ENCODE measurements around the gene GGA3. TPM values are rescaled to one million over a fixed set of nuclear protein-coding genes. Genes with fewer than 3 reads are reported as not detected.

Gene GGA3
- polyA plus RNA-seq, 2 of the 4 experiments (the other 2 are of a cell fraction) = 35.8 to 43.6 TPM

DNA sequence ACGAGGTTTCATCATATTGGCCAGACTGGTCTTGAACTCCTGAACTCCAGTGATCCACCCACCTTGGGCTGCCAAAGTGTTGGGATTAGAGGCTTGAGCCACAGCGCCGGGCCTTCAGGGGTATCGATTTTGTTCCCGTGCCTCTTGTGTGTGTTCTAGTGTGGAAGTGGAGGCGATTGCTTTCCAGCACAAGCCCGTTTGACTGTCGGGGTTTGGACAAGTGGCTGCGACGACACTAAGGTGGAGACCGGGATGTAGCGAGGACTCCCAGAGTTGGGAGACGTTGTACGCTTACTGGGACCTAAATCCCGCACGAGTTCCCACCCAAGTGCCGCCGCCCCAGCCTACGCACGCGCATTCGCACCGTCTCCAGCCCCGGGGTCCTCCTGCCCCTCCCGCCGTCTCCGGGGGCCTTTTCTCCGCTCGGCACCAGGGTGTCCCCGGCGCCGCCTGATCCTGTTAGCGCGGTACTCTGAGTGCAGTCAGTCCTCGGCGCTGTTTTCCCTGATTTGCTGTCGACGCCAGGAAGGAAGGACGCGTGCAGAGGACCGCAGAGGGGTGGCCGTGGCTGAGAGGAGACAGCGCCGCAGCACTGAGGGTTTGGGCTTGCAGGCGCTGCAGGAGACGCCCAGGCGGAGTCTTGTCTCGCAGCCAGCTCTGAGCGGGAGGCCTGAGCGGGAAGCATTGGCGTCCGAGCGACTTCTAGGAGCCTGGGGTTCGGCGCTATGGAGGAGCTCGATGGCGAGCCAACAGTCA, 56.2 kb downstream of the GGA3 start, which contains the start of gene NUP85 (continued):
- TF ChIP-seq, protein P1, sequence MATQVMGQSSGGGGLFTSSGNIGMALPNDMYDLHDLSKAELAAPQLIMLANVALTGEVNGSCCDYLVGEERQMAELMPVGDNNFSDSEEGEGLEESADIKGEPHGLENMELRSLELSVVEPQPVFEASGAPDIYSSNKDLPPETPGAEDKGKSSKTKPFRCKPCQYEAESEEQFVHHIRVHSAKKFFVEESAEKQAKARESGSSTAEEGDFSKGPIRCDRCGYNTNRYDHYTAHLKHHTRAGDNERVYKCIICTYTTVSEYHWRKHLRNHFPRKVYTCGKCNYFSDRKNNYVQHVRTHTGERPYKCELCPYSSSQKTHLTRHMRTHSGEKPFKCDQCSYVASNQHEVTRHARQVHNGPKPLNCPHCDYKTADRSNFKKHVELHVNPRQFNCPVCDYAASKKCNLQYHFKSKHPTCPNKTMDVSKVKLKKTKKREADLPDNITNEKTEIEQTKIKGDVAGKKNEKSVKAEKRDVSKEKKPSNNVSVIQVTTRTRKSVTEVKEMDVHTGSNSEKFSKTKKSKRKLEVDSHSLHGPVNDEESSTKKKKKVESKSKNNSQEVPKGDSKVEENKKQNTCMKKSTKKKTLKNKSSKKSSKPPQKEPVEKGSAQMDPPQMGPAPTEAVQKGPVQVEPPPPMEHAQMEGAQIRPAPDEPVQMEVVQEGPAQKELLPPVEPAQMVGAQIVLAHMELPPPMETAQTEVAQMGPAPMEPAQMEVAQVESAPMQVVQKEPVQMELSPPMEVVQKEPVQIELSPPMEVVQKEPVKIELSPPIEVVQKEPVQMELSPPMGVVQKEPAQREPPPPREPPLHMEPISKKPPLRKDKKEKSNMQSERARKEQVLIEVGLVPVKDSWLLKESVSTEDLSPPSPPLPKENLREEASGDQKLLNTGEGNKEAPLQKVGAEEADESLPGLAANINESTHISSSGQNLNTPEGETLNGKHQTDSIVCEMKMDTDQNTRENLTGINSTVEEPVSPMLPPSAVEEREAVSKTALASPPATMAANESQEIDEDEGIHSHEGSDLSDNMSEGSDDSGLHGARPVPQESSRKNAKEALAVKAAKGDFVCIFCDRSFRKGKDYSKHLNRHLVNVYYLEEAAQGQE (IDR thresholded peaks at IDR 0.05) = no peak
- TF ChIP-seq MAZ (IDR thresholded peaks at IDR 0.05; ENCODE audit: borderline replicate concordance, low read depth, low read length) = peak; percentile 80; the same call in 1 of the 2 replicates
- no peak for TF ChIP-seq HEYL (CRISPR knock-in tag; IDR thresholded peaks at IDR 0.05)
- TF ChIP-seq NPAS2 (CRISPR knock-in tag; IDR thresholded peaks at IDR 0.05; ENCODE audit: borderline replicate concordance) = no peak
- TF ChIP-seq CBX2 (IDR thresholded peaks at IDR 0.05; ENCODE audit: borderline replicate concordance, low read depth) = no peak
- TF ChIP-seq CHD2 (IDR thresholded peaks at IDR 0.05; ENCODE audit: low read length, partially characterized antibody) = peak; percentile 2
- TF ChIP-seq, protein P2, sequence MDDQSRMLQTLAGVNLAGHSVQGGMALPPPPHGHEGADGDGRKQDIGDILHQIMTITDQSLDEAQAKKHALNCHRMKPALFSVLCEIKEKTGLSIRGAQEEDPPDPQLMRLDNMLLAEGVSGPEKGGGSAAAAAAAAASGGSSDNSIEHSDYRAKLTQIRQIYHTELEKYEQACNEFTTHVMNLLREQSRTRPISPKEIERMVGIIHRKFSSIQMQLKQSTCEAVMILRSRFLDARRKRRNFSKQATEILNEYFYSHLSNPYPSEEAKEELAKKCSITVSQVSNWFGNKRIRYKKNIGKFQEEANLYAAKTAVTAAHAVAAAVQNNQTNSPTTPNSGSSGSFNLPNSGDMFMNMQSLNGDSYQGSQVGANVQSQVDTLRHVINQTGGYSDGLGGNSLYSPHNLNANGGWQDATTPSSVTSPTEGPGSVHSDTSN (IDR thresholded peaks at IDR 0.05) = peak; percentile 18; the same call in 1 of the 2 replicates
- TF ChIP-seq PHF8 (IDR thresholded peaks at IDR 0.05; ENCODE audit: borderline replicate concordance, low read depth) = peak; percentile 95
- peak; percentile 96 for TF ChIP-seq POLR2A (IDR thresholded peaks at IDR 0.05; ENCODE audit: low read length)
- peak; percentile 90; the same call in 1 of the 2 replicates for TF ChIP-seq CHD4 (IDR thresholded peaks at IDR 0.05; ENCODE audit: borderline replicate concordance)
- TF ChIP-seq RAD21 (conservative IDR thresholded peaks at IDR 0.05 in 1 of 2, IDR thresholded peaks at IDR 0.05 in 1 of 2) = no peak
- TF ChIP-seq, protein P3, sequence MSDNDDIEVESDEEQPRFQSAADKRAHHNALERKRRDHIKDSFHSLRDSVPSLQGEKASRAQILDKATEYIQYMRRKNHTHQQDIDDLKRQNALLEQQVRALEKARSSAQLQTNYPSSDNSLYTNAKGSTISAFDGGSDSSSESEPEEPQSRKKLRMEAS (IDR thresholded peaks at IDR 0.05) = peak; percentile 97
- TF ChIP-seq FOSB (CRISPR knock-in tag; IDR thresholded peaks at IDR 0.05) = no peak
- TF ChIP-seq RNF2 (IDR thresholded peaks at IDR 0.05; ENCODE audit: borderline replicate concordance, low read depth) = no peak
- TF ChIP-seq, protein P4, sequence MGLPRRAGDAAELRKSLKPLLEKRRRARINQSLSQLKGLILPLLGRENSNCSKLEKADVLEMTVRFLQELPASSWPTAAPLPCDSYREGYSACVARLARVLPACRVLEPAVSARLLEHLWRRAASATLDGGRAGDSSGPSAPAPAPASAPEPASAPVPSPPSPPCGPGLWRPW (IDR thresholded peaks at IDR 0.05) = no peak
- no peak for TF ChIP-seq RCOR1 (IDR thresholded peaks at IDR 0.05; ENCODE audit: low read depth, low read length)
- TF ChIP-seq, protein P5, sequence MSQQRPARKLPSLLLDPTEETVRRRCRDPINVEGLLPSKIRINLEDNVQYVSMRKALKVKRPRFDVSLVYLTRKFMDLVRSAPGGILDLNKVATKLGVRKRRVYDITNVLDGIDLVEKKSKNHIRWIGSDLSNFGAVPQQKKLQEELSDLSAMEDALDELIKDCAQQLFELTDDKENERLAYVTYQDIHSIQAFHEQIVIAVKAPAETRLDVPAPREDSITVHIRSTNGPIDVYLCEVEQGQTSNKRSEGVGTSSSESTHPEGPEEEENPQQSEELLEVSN (IDR thresholded peaks at IDR 0.05; ENCODE audit: borderline replicate concordance, low read depth) = peak; percentile 94
- TF ChIP-seq KDM1A (IDR thresholded peaks at IDR 0.05; ENCODE audit: low read depth) = no peak
- TF ChIP-seq ZFP36 (IDR thresholded peaks at IDR 0.05; ENCODE audit: borderline replicate concordance, partially characterized antibody) = no peak
- no peak for TF ChIP-seq CBX8 (IDR thresholded peaks at IDR 0.05)
- TF ChIP-seq TFCP2L1 (CRISPR knock-in tag; IDR thresholded peaks at IDR 0.05) = peak; percentile 42; the same call in 1 of the 2 replicates
- peak; percentile 96 to 99 for TF ChIP-seq JUN (IDR thresholded peaks at IDR 0.05)
- TF ChIP-seq RFX5 (IDR thresholded peaks at IDR 0.05) = no peak
- TF ChIP-seq, protein P6, sequence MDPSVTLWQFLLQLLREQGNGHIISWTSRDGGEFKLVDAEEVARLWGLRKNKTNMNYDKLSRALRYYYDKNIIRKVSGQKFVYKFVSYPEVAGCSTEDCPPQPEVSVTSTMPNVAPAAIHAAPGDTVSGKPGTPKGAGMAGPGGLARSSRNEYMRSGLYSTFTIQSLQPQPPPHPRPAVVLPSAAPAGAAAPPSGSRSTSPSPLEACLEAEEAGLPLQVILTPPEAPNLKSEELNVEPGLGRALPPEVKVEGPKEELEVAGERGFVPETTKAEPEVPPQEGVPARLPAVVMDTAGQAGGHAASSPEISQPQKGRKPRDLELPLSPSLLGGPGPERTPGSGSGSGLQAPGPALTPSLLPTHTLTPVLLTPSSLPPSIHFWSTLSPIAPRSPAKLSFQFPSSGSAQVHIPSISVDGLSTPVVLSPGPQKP (IDR thresholded peaks at IDR 0.05; ENCODE audit: low read depth, low read length) = no peak
- TF ChIP-seq, protein P7, sequence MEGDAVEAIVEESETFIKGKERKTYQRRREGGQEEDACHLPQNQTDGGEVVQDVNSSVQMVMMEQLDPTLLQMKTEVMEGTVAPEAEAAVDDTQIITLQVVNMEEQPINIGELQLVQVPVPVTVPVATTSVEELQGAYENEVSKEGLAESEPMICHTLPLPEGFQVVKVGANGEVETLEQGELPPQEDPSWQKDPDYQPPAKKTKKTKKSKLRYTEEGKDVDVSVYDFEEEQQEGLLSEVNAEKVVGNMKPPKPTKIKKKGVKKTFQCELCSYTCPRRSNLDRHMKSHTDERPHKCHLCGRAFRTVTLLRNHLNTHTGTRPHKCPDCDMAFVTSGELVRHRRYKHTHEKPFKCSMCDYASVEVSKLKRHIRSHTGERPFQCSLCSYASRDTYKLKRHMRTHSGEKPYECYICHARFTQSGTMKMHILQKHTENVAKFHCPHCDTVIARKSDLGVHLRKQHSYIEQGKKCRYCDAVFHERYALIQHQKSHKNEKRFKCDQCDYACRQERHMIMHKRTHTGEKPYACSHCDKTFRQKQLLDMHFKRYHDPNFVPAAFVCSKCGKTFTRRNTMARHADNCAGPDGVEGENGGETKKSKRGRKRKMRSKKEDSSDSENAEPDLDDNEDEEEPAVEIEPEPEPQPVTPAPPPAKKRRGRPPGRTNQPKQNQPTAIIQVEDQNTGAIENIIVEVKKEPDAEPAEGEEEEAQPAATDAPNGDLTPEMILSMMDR (IDR thresholded peaks at IDR 0.05) = no peak
- TF ChIP-seq EHMT2 (IDR thresholded peaks at IDR 0.05; ENCODE audit: low read depth) = no peak
- no peak for TF ChIP-seq ZNF302 (CRISPR knock-in tag; IDR thresholded peaks at IDR 0.05)
- peak; percentile 38; the same call in 1 of the 2 replicates for TF ChIP-seq GATA3 (IDR thresholded peaks at IDR 0.05; ENCODE audit: borderline replicate concordance)
- no peak for TF ChIP-seq HOXB13 (CRISPR knock-in tag; IDR thresholded peaks at IDR 0.05; ENCODE audit: low read depth)
- TF ChIP-seq, protein P8, sequence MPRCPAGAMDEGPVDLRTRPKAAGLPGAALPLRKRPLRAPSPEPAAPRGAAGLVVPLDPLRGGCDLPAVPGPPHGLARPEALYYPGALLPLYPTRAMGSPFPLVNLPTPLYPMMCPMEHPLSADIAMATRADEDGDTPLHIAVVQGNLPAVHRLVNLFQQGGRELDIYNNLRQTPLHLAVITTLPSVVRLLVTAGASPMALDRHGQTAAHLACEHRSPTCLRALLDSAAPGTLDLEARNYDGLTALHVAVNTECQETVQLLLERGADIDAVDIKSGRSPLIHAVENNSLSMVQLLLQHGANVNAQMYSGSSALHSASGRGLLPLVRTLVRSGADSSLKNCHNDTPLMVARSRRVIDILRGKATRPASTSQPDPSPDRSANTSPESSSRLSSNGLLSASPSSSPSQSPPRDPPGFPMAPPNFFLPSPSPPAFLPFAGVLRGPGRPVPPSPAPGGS (IDR thresholded peaks at IDR 0.05) = peak; percentile 82; the same call in 2 of the 3 replicates
- no peak for TF ChIP-seq SMC3 (IDR thresholded peaks at IDR 0.05)
- TF ChIP-seq NFE2L2 (conservative IDR thresholded peaks at IDR 0.05; ENCODE audit: low read length) = no peak

All from A549 (cell line).